ENCODE measurements around the gene SHH. TPM values are rescaled to one million over a fixed set of nuclear protein-coding genes. Genes with fewer than 3 reads are reported as not detected.

Gene SHH
- total RNA-seq, 1 donor from 2014 or later = 0.16 TPM

DNA sequence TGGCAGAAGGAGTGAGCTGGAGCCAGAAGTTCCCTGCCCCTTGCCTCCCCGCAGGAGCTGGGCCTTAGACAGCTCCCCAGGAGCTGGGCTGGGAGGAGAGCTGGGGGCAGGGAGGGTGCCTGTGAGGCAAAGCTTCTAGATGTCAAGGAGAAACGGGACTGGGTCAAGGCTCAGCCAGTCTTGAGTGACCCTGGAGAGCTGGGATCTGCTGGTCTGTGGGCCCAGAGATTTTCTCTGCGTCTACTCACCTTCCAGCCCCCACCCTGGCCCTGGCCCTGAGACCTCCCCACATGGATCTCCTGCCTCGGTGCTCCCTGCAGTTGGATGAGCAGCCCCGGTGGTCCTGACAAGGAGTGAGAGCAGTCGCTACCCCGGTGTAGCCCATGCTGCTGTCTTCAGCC lies 20.3 kb upstream of the SHH start:
- no peak overlapping the region for H3K4me3 Mint-ChIP-seq (ENCODE audit: unreplicated experiment)
- no peak overlapping the region for H3K4me3 ChIP-seq (ENCODE audit: insufficient read depth, low read depth, low read length)
- FAIRE-seq = no peak
- no peak overlapping the region for H3K4me2 ChIP-seq (ENCODE audit: low read length)
- no peak for DNase-seq (ENCODE audit: low read depth)
- H3K27me3 Mint-ChIP-seq (ENCODE audit: low read depth, unreplicated experiment) = peaks cover 41% of the 10 kb centered on the region
- H3K9ac ChIP-seq (ENCODE audit: low read length) = no peak overlapping the region
- H3K9me3 ChIP-seq (ENCODE audit: insufficient read depth, low read depth, low read length) = no peaks in the 10 kb centered on the region
- no peaks in the 10 kb centered on the region for H3K36me3 Mint-ChIP-seq (ENCODE audit: low read depth, unreplicated experiment)
- no peaks in the 10 kb centered on the region for H3K9me3 Mint-ChIP-seq (ENCODE audit: unreplicated experiment)
- TF ChIP-seq, protein P1, sequence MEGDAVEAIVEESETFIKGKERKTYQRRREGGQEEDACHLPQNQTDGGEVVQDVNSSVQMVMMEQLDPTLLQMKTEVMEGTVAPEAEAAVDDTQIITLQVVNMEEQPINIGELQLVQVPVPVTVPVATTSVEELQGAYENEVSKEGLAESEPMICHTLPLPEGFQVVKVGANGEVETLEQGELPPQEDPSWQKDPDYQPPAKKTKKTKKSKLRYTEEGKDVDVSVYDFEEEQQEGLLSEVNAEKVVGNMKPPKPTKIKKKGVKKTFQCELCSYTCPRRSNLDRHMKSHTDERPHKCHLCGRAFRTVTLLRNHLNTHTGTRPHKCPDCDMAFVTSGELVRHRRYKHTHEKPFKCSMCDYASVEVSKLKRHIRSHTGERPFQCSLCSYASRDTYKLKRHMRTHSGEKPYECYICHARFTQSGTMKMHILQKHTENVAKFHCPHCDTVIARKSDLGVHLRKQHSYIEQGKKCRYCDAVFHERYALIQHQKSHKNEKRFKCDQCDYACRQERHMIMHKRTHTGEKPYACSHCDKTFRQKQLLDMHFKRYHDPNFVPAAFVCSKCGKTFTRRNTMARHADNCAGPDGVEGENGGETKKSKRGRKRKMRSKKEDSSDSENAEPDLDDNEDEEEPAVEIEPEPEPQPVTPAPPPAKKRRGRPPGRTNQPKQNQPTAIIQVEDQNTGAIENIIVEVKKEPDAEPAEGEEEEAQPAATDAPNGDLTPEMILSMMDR (IDR thresholded peaks at IDR 0.05; ENCODE audit: insufficient read depth, low read depth, low read length) = no peak
- TF ChIP-seq EZH2 (IDR thresholded peaks at IDR 0.05; ENCODE audit: insufficient read depth, low read length) = no peak
- no peak overlapping the region for H3K27ac ChIP-seq (ENCODE audit: low read depth, low read length)
- no peaks in the 10 kb centered on the region for H3K4me1 Mint-ChIP-seq (ENCODE audit: low read depth, unreplicated experiment)
- H4K20me1 ChIP-seq (ENCODE audit: insufficient read depth, low read length) = no peaks in the 10 kb centered on the region
- no peaks in the 10 kb centered on the region for H3K4me1 ChIP-seq (ENCODE audit: insufficient read depth, low read length)
- no peaks in the 10 kb centered on the region for H3K27me3 ChIP-seq (ENCODE audit: insufficient read depth, low read length)
- H3K79me2 ChIP-seq (ENCODE audit: insufficient read depth, low read length) = no peaks in the 10 kb centered on the region
- no peak overlapping the region for H2AFZ ChIP-seq (ENCODE audit: low read depth, low read length)
- no peaks in the 10 kb centered on the region for H3K36me3 ChIP-seq (ENCODE audit: insufficient read depth, low read length)
- no peak overlapping the region for H3K27ac Mint-ChIP-seq (ENCODE audit: unreplicated experiment)

DNA sequence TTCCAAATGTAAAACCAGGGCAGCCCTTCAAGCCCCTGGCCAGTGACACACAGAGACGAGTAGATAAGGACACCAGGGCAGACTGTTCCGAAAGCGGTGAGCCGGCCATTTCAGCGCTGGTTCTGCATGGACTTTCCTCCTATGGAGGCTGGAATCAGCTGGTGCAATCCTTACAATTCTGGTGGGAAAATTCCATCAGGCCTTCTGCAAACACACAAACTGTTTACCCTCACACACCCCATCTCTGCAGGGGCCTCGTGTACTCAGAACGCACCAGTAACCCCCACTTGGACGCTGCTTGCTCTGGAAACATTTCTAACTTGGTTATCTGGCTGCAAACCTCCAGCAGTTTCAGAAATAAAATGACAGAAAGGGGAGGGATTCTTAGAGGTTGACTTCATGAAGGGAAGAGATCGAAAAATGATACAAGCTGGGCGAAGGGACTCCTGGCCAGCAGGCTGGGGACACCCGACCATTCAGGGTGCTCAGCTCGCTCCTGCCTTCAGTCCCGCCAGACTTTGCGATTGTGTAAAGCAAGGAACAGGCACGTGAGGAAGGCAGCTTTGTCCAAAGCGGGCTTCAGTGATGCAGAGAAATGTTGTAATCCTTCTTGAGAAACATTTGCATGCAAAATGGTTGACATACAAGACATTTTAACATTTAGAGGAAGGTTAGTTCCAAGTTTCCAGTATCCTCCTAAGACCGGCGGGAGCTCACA lies 19.7 kb upstream of the SHH start:
- Histone ChIP-seq H3K4me3 (ENCODE audit: insufficient read depth, low read depth, low read length) (no peak overlapping the region), H3K27me3 (ENCODE audit: insufficient read depth, low read length) (no peaks in the 10 kb centered on the region), H3K79me2 (ENCODE audit: insufficient read depth, low read length) (no peaks in the 10 kb centered on the region), H3K9me3 (ENCODE audit: insufficient read depth, low read depth, low read length) (no peaks in the 10 kb centered on the region), H3K4me2 (ENCODE audit: low read length) (no peak overlapping the region), H3K27ac (ENCODE audit: low read depth, low read length) (no peak overlapping the region), H3K36me3 (ENCODE audit: insufficient read depth, low read length) (no peaks in the 10 kb centered on the region), H3K4me1 (ENCODE audit: insufficient read depth, low read length) (no peaks in the 10 kb centered on the region), H3K9ac (ENCODE audit: low read length) (no peak overlapping the region), H4K20me1 (ENCODE audit: insufficient read depth, low read length) (no peaks in the 10 kb centered on the region), H2AFZ (ENCODE audit: low read depth, low read length) (no peak overlapping the region)
- H3K27me3 Mint-ChIP-seq (ENCODE audit: low read depth, unreplicated experiment) = peaks cover 41% of the 10 kb centered on the region
- H3K27ac Mint-ChIP-seq (ENCODE audit: unreplicated experiment) = no peak overlapping the region
- no peak for TF ChIP-seq EZH2 (IDR thresholded peaks at IDR 0.05; ENCODE audit: insufficient read depth, low read length)
- TF ChIP-seq, protein P1 (IDR thresholded peaks at IDR 0.05; ENCODE audit: insufficient read depth, low read depth, low read length) = no peak
- H3K4me1 Mint-ChIP-seq (ENCODE audit: low read depth, unreplicated experiment) = peaks cover under 1% of the 10 kb centered on the region
- H3K36me3 Mint-ChIP-seq (ENCODE audit: low read depth, unreplicated experiment) = no peaks in the 10 kb centered on the region
- no peak overlapping the region for H3K4me3 Mint-ChIP-seq (ENCODE audit: unreplicated experiment)
- H3K9me3 Mint-ChIP-seq (ENCODE audit: unreplicated experiment) = no peaks in the 10 kb centered on the region
- no peak for FAIRE-seq
- no peak for DNase-seq (ENCODE audit: low read depth)
